Measurements from ENCODE around the gene FXYD3.
"Not testable (repeated sequence)": the region's sequence is repeated elsewhere in the genome, so short reads cannot be mapped to it uniquely, and the experiment has no call there.

Gene FXYD3

DNA sequence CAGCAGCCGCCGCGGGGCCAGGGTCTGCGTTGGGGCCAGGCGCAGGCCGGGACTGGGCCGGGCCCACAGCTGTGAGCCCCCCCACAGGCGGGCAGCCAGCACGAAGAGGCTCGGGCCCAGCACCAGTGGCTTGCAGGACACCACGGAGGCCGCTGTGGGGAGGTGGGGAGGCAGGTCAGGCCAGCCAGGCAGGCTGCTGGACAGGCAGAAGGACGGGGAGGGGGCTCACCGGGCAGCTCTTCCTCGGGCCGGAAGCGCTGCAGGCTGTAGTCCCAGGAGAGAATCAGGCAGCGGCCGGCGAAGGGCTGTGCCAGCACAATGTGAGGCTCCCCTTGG, 11.0 kb downstream of the FXYD3 start:
- DNase-seq, result no peak

GRCh38 chr19:35127871-35128270, 12.2 kb downstream of the FXYD3 start:
- DNase-seq, result no peak

GRCh38 chr19:35128398-35129057, 12.9 kb downstream of the FXYD3 start:
- DNase-seq, result no peak

DNA sequence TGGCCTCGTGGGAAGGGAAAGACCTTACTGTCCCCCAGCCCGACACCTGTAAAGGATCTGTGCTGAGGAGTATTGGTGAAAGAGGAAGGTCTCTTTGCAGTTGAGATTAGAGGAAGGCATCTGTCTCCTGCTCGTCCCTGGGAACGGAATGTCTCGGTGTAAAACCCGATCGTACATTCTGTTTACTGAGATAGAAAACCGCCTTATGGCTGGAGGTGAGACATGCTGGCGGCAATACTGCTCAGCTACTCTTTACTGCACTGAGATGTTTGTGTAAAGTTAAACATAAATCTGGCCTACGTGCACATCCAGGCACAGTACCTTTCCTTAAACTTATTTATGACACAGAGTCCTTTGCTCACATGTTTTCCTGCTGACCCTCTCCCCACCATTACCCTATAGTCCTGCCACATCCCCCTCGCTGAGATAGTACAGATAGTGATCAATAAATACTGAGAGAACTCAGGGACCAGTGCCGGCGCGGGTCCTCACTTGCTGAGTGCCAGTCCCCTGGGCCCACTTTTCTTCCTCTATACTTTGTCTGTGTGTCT, 14.2 kb downstream of the FXYD3 start:
- DNase-seq, result not testable (repeated sequence)

GRCh38 chr19:35130761-35131720, 15.4 kb downstream of the FXYD3 start:
- DNase-seq, result no peak

DNA sequence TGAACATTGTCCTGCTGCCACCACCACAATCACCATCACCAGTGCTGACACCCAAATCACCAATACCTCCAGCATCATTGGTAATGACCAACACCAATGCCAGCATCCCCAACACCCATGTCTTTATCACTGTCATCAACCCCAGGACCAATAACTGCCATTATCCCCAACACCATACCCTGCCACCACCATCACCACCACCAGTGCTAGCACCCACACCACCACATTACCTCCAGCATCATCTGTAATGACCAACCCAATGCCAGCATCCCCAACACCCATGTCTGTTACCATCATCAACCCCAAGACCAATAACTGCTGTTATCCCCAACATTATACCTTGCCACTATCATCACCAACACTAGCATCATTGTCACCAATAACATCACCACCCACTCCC, 16.6 kb downstream of the FXYD3 start:
- DNase-seq, result no peak

GRCh38 chr19:35133826-35134225, 18.2 kb downstream of the FXYD3 start:
- no peak for DNase-seq

DNA sequence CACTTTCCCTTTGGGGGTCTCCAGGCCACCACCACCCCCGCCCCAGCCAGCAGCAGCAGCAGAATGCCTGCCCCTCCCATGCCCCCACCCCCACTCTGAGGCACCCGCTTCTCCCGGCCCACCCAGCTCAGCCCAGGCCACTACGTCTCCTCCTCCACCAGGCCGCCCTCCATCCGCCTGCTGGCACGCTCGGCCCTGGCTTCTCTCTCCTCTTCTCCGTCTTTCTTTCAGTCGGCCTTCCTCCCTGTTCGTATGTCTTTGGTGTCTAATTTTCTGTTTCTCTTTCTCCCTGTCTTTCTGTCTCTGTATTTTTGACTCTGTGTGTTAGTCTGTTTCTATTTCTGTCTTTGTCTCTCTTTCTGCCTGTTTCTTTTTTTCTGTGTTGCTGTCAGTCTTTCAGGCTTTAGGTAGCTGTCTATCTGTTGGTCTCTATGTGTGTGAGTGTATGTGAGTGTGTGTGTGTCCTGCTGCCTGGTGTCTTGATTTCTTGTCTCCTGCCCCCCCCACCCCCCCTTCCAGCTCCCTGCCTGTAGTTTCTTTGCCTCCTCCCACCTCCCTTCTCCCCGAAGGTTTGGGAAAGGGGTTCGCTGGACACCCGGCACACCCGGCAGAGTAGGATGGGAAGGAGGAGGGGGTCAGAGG, 19.1 kb downstream of the FXYD3 start, which contains the start of gene LGI4:
Gene LGI4 (minus strand): TSS at position 459 of the 642 bp plus-strand sequence. CDS start 379 bp downstream, at position 80.
- DNase-seq, result no peak

GRCh38 chr19:35135389-35135909, 19.8 kb downstream of the FXYD3 start:
- no peak for DNase-seq

DNA sequence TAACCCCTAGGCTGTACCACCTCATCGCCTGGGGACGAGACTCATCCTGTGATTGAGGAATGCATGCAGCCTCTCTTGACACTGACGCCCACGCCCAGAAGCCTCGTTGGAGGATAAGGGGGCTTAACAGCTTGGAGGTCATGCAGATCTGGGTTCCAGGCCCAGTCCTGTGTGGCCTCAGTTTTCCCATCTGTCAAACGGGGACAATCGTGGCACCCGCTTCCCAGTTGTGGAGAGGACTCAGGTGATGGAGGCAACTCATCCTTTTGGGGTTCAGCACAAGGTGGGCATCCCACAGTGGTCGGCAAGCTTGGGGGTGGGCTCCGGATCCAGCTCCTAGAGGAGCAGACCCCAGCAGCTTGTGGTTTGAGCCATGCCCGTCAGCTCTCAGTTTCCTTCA, 20.6 kb downstream of the FXYD3 start:
- DNase-seq, result no peak

- DNase-seq, result no peak
Observed at GRCh38 chr19:35136977-35137702, 21.5 kb downstream of the FXYD3 start.

DNA sequence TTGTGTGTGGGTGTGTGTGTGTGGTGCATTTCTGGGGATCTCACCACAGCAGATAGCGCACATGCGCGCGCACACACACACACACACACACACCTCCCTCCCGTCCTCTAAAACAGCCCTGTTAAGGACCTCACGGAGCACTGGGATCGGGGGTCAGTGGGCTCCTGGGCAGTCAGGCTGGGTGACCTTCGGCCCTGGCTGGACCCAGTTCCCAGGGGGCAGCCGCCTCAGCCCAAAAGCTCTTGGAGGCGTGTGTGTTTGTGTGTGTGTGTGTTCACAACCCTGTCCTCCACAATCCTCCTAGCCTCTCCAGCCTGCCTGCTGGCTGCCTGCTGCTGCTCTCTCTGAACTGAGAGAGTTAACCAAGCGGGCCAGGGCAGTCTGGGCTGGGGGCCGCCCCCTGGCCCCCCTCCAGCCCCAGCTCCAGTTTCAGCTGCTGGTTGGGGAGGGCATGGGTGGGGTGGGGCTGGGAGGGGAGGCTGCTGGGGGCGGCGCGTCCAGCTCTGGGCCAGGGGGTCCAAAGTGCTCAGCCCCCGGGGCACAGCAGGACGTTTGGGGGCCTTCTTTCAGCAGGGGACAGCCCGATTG, 22.8 kb downstream of the FXYD3 start, which contains the start of gene FXYD1:
Gene FXYD1 (plus strand): TSS at position 520 of the 588 bp plus-strand sequence. CDS start 1,256 bp downstream, outside the sequence.
- DNase-seq, result no peak

GRCh38 chr19:35140207-35140961, 24.8 kb downstream of the FXYD3 start:
- DNase-seq, result no peak

GRCh38 chr19:35140962-35141836, 25.6 kb downstream of the FXYD3 start:
- peak; percentile 72 for DNase-seq

DNA sequence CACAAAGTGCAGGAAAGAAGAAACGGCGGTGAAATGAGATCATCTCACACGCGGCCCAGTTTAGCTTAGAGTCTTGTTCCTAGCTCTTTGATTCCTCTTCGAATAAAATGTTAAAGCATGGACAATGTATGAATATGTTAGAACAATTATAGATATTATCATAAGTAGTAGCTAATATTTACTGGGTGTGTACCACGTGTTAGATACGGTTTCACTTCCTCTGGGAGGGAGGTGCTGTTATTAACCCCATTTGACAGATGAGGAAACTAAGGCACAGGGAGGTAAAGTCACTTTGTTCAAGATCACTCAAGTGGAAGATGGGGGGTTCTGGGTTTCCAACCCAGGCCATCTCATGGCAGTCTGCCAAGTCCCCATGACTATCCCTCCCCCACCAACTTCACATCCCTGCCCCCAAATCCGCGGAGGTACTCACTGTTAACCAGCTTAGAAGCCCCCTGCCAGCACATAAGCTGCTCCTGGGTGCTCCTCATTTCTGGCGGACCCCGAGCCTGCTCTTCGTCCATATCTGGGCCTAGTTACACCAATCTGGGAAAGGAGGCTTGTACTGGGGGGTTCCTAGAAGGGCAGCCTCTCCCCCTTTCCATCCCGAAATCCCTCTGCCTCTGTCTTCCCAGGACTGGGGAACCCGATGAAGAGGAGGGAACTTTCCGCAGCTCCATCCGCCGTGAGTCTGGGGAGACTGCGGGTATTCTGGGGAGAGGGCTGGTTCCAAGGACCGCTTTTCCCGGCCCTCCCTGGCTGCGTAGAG, 26.4 kb downstream of the FXYD3 start:
- DNase-seq, result no peak

DNA sequence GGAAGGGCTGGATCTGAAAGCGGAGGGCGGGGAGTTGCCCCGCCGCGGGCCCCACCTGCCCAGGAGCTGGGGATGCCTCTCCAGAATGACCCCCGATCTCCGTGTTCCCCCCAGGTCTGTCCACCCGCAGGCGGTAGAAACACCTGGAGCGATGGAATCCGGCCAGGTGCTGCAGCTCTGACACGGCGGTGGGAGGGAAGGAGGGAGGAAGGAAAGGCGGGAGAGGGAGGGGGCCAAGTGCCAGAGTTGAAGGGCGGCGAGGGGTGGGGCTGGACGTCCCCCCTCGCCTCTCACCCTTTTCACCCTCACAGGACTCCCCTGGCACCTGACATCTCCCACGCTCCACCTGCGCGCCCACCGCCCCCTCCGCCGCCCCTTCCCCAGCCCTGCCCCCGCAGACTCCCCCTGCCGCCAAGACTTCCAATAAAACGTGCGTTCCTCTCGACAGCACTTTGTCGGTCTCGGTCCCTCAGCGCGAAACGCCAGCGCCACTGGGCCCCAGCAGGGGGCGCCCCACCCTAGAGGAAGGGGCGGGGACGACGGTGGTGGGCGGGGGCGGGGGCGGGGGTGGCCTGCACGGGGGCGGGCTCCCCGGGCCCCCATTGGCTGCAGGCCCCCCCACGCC, 27.1 kb downstream of the FXYD3 start:
- no peak for DNase-seq

- DNase-seq, result no peak
Observed at GRCh38 chr19:35143231-35143715, 27.6 kb downstream of the FXYD3 start, which contains the start of gene FXYD7. FXYD7 (plus strand) TSS chr19:35143255; CDS start chr19:35143334, 79 bp downstream.

DNA sequence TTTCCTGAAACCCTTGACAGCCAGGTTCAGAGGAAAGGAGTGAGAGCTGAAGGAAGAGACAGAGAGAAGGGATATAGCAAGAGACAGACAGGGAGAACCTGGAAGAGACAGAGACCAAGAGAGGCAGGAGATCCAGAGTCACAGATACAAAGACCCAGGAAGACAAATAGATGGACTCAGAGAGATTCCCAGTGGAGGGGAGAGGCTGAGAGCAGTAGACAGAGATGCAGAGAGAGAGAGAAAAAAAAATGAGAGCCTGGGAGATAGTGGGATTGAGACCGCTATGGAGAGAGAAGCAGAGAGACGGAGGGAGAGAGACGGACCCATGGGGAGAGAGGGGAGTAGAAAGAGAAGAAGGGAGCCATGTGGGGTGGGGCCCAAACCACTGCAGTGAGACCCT, 28.2 kb downstream of the FXYD3 start:
- DNase-seq, result no peak
